ENCODE results near the gene LDHAL6B.

Gene LDHAL6B

DNA sequence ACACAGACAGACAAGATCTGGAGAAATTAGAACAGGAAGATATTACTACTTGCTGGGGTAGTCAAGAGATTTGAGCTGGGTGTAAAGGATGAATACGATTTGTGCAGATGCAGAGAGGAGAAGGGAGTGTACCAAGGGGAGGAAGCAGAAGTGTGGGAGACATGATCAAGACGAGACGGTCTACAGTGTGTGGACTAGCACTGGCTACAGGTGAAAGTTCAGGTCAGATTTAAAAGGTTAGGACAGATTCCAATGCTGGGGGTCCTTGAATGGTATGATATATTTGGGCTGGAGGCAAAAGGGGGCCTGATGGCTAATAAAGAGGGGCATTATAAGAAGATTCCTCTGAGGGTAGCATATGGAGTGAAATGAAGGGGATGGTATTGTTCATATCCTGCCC lies 12.1 kb downstream of the LDHAL6B start:
- no peak for DNase-seq (ENCODE audit: low spot score)

DNA sequence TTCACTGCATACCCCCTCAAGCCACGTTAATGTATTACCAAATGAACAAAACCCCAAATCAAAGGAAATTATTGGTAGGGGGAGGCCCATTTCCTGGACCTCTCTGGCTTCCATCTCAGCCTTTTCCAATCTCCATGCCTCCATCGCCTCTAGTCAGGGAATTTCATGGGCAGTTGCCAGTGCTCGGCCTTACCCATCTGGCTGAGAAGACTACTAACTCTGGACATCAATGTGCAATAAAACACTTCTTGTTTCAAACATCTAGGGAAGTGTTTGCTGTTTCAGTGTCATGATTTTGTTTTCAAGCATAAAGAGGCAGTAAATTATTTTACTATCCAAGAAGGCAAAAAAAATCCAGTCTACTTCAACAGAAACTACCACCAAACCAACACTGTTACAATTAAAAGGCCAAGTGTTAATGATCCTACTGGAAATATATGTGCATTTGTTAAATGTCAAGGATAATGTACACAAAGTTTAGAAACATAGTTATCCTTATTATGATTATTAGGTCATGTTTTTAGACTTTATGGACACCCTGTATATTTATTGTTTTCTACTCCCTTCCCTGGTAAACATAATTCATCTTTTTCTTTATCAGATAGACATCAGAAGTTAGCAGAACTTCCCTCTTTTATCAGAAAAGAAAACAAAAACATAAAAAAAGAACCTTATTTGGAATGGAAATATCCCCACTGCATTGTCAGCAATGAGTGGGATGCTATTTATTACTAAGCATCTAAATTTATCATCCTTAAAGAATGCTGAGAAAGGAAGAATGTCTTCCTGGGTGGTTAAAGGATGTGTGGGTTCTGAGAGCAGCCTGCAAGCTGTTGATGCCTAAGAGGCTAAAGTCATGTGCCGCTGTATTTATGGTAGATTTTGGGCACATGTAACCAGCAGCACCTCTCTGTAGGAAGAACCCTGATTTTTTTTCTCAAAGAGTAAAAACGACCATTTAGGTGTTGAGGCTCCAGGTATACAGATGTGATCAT lies 15.2 kb downstream of the LDHAL6B start:
- no peak for DNase-seq (ENCODE audit: low spot score)

GRCh38 chr15:59222906-59223550 lies 16.4 kb downstream of the LDHAL6B start:
- DNase-seq (ENCODE audit: low spot score) = no peak

DNA sequence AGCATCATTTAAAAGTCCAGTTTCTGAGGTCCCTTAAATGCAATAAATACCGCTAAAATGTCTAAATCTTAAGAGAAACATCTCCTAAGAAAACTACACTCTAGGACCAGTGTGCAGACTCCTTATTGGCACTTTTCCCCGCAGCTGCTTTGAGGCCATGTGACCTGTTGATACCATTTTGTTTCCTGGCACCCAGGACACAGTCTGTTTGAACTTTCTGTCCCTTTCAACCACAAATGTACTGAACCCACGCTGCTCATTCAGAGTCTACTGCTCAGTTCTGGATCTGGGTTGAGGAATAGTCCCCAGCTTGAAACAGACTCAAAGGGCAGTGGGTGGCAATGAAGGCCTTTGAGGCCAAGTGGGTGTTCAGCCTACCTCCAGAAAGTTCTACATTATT lies 17.1 kb downstream of the LDHAL6B start:
- no peak for DNase-seq (ENCODE audit: low spot score)

- DNase-seq (ENCODE audit: low spot score) = no peak
Observed at GRCh38 chr15:59224474-59224873, 17.8 kb downstream of the LDHAL6B start.

GRCh38 chr15:59227021-59227420 lies 20.4 kb downstream of the LDHAL6B start:
- no peak for DNase-seq (ENCODE audit: low spot score)

- DNase-seq (ENCODE audit: low spot score) = no peak
Observed at GRCh38 chr15:59229015-59229414, 22.4 kb downstream of the LDHAL6B start.

DNA sequence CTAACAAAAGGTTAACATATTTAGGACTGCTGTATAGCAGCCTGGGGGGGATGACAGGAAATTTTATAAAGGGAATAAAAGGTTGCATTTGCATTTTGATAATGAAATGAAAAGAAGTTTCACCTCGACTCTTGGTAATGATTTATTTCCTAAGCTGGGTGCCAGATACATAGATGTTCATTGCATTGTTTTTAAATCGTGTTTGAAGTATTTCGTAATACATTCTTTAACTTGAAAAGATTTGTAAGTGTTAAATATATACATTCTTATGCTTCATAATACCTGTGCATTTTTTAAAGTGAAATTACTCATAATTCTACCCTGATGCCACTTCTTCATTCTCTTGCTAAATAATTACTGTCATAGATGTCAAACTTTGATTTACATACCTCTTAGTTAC lies 22.8 kb downstream of the LDHAL6B start:
- DNase-seq (ENCODE audit: low spot score) = no peak

GRCh38 chr15:59230531-59231055 lies 23.9 kb downstream of the LDHAL6B start:
- DNase-seq (ENCODE audit: low spot score) = no peak

DNA sequence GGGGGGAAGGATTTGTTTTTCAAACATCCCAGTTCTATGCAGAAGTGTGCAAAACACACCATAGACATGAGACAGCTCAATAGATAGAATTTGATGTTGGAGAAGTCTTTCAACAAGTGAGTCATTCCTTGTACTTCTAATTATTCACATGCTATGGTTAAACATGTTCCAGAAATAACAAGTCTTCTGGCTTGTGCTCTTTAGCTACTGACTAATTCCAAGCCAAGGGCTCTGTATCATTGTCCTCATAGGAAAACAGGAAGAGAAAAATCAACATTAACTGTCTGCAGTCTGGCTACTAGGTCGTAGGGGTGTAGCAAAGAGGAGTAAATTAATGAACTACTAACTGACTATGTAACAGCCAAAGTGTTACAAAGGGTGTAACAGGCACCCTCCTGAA lies 25.8 kb downstream of the LDHAL6B start:
- peak; percentile 81 for DNase-seq (ENCODE audit: low spot score)

GRCh38 chr15:59236394-59236793 lies 29.8 kb downstream of the LDHAL6B start:
- no peak for DNase-seq (ENCODE audit: low spot score)

DNA sequence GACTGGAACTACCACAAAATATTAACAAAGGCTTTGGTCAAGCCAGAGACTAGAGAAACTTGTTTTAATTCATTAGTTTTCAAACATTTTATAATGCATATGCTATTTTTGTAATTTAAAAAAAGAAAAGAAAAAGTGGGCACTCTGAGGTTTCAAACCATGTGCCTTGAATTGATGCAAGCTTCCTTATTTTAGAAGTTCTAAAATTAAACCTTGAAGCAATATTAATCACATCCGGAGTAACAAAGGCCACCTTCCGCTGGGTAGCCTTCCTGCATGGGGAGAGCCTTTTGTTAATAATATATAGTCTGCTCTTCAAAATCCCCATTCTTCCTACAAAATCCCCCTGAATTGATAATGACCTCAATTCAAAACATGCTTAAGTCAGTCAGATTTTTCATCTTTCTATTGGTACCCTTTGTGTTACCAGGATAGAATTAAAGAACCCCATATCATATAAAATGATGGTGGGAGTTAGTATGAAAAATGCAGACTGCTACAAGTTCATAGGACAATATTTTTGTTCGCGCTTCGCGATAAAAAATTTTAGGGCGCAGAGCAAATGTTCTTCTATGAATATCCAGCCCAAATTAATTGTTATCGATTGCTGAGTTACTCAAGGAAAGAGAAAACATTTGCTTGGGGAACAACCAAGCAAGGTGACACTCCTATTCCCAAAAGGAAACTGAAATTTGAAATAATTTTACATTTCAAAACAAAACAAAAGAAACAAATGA lies 30.6 kb downstream of the LDHAL6B start:
- DNase-seq (ENCODE audit: low spot score) = peak; percentile 85

DNA sequence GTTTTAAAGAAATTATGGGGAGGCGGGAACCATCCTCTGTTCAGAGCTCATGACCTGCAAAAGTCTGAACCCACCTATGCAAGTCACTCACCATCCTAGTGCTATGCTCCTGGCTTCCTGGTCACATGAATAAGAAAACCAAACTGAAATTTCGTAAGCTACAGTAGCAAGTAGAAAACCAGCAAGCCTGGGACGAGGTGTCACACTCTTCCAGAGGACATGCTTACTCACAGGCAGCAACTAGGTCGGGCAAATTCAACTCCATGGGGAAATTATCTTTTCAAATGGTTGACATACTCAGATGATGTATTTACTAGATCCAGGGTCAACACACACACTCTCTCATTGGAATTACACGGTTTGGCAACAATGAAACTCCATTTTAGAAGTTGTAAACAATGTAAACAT lies 31.3 kb downstream of the LDHAL6B start:
- DNase-seq (ENCODE audit: low spot score) = no peak

GRCh38 chr15:59240036-59240435 lies 33.4 kb downstream of the LDHAL6B start:
- no peak for DNase-seq (ENCODE audit: low spot score)

- DNase-seq (ENCODE audit: low spot score) = no peak
Observed at GRCh38 chr15:59242649-59243048, 36.0 kb downstream of the LDHAL6B start.

DNA sequence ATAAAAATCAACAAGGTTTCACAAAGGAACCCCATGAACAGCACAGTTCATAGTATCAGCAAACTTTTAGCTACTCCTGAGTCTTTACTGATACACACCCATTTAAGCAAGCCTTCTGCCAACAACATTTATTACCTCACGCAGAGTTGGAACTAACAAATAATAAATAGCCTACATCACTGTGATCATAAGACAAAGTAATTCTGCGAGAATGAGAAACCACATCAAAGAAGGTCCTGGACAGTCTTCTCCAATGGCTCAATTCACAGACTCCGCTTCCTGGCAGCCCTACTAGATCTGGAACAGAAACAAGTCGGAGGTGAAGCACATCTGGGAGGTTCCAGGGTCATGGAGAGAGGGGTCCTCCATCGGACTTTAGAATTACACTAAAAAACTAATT lies 37.0 kb downstream of the LDHAL6B start:
- DNase-seq (ENCODE audit: low spot score) = no peak

- DNase-seq (ENCODE audit: low spot score) = no peak
Observed at GRCh38 chr15:59244337-59244736, 37.7 kb downstream of the LDHAL6B start.

DNA sequence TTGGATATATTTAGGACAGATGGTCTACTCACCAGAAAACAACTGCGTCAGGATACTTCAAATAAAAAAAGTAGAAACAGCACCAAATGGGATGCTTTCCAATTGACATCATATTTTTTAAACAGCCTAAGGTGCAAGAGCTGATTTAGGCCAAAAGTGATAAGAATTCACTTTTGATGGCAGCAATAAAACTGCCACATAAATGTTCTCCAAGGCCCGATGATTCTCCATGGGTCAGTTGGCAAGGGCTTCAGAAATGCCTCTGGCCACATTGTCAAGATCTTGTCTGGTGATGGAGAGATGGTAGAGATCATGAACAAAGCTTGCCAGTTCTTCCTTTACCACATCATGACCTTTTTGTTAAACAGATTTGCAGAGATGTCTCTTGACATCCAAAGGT lies 38.9 kb downstream of the LDHAL6B start:
- DNase-seq (ENCODE audit: low spot score) = no peak

GRCh38 chr15:59247364-59247763 lies 40.7 kb downstream of the LDHAL6B start:
- peak; percentile 46 for DNase-seq (ENCODE audit: low spot score)

DNA sequence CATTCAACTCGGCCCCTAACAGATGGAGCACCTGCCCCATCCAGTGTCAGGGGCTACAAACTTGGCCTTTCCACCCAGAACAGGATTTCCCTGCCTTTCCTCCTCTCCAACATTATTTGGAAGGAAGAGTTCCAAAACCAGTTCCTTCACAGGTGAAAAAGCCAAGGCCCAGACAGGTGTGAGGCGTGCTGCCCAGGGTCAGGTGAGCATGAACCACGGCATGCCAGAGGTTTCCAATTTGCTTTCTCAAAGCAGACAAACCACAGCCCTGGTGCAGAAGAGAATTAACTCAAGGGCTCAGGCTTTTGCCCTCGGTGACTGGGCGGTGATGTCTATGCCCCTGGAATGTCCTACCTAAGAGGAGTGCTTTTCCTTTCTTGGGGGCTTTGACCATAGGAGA lies 43.2 kb downstream of the LDHAL6B start:
- DNase-seq (ENCODE audit: low spot score) = no peak

DNA sequence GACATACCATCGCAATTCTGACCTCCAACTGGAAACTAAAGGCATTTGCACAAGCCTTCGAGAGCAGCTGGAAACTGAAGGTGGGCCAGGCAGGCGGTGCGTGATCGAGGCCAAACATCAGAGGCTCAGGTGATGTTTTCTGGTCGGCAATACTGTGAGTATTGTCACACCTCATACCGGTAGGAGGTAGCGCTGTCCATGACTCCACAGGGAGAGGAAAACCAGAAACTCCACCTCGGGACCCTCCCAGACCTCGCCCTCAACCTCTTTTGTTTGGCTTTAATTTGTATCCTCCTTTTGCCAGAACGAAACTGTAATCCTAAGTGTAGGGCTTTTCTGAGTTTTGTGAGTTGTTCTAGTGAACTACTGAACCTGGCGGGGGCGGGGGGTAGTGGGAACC lies 43.6 kb downstream of the LDHAL6B start:
- DNase-seq (ENCODE audit: low spot score) = no peak
